Measurements from ENCODE around the gene DRD1. TPM values are rescaled to one million over a fixed set of nuclear protein-coding genes. Genes with fewer than 3 reads are reported as not detected.

Gene DRD1
- total RNA-seq, 1 donor from 2014 or later = 0.87 TPM

DNA sequence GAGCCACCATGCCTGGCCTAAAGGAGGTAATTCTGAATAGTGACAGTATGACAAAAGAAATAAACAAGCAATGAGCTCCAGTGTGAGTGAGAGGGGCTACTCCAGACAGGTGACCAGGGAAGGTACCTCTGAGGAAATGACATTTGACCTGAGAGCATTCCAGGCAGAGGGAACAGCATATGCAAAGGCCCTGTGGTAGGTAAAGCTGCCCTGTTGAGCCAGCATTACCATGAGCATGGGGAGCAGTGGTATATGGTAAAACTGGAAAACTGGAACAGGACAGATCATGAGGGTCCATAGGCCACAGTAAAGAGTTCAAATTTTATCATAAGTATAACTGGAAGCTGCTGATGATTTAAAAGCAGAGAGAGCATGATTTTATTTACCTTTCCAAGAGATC is 28.4 kb upstream of the DRD1 start:
- Mint-ChIP-seq H3K27ac (no peak overlapping the region), H3K4me3 (no peak overlapping the region), H3K36me3 (no peaks in the 10 kb centered on the region), H3K4me1 (ENCODE audit: unreplicated experiment) (peaks cover 14% of the 10 kb centered on the region), H3K27me3 (peaks cover 21% of the 10 kb centered on the region), H3K9me3 (no peaks in the 10 kb centered on the region)
- TF ChIP-seq, protein P1, sequence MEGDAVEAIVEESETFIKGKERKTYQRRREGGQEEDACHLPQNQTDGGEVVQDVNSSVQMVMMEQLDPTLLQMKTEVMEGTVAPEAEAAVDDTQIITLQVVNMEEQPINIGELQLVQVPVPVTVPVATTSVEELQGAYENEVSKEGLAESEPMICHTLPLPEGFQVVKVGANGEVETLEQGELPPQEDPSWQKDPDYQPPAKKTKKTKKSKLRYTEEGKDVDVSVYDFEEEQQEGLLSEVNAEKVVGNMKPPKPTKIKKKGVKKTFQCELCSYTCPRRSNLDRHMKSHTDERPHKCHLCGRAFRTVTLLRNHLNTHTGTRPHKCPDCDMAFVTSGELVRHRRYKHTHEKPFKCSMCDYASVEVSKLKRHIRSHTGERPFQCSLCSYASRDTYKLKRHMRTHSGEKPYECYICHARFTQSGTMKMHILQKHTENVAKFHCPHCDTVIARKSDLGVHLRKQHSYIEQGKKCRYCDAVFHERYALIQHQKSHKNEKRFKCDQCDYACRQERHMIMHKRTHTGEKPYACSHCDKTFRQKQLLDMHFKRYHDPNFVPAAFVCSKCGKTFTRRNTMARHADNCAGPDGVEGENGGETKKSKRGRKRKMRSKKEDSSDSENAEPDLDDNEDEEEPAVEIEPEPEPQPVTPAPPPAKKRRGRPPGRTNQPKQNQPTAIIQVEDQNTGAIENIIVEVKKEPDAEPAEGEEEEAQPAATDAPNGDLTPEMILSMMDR (conservative IDR thresholded peaks at IDR 0.05) = no peak
- no peak for DNase-seq (ENCODE audit: extremely low spot score, unreplicated experiment)

- Mint-ChIP-seq H3K4me1 (ENCODE audit: unreplicated experiment) (peaks cover 14% of the 10 kb centered on the region), H3K36me3 (no peaks in the 10 kb centered on the region), H3K27ac (no peak overlapping the region), H3K27me3 (peaks cover 25% of the 10 kb centered on the region), H3K9me3 (no peaks in the 10 kb centered on the region), H3K4me3 (no peak overlapping the region)
- DNase-seq (ENCODE audit: extremely low spot score, unreplicated experiment) = no peak
- TF ChIP-seq, protein P1 (conservative IDR thresholded peaks at IDR 0.05) = no peak
Observed at GRCh38 chr5:175471628-175472027, 27.6 kb upstream of the DRD1 start.

DNA sequence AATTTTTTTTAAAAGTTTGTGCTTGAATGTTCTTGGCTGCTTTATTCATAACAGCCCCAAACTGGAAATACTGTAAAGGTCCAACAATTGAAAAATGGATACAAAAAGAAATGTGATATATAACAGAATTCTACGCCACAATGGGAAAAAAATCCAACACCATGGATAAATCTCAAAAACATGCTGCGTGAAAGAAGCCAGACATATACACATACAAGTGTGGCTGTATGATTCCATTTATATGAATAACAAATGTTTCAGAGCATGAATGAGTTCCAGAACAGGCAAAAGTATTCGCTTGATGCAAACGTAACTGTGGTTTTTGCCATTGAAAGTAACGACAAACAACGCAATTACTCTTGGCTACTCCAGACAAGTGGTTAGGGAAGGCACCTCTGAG is 27.2 kb upstream of the DRD1 start:
- no peak overlapping the region for H3K4me3 Mint-ChIP-seq
- no peaks in the 10 kb centered on the region for H3K36me3 Mint-ChIP-seq
- TF ChIP-seq, protein P1 (conservative IDR thresholded peaks at IDR 0.05) = no peak
- no peaks in the 10 kb centered on the region for H3K9me3 Mint-ChIP-seq
- H3K4me1 Mint-ChIP-seq (ENCODE audit: unreplicated experiment) = peaks cover 14% of the 10 kb centered on the region
- no peak overlapping the region for H3K27ac Mint-ChIP-seq
- H3K27me3 Mint-ChIP-seq = peaks cover 21% of the 10 kb centered on the region
- no peak for DNase-seq (ENCODE audit: extremely low spot score, unreplicated experiment)

DNA sequence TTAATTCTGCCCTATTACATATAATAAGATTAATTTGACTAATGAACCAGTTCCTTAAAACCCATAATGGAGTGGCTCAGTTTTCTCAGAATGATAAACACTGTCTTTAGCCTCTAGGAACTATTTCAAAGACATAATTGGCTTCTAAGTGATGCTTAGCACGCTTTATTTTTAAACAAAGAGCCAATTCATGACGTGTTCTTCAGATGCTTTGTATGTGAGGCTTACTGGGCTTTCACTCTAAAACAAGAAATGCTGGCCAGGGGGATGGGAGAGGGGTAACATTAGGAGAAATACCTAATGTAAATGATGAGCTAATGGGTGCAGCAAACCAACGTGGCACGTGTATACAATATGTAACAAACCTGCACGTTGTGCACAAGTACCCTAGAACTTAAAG is 26.8 kb upstream of the DRD1 start:
- no peak overlapping the region for H3K4me3 Mint-ChIP-seq
- DNase-seq (ENCODE audit: extremely low spot score, unreplicated experiment) = no peak
- no peak overlapping the region for H3K27ac Mint-ChIP-seq
- H3K4me1 Mint-ChIP-seq (ENCODE audit: unreplicated experiment) = peaks cover 14% of the 10 kb centered on the region
- H3K36me3 Mint-ChIP-seq = no peaks in the 10 kb centered on the region
- H3K9me3 Mint-ChIP-seq = no peaks in the 10 kb centered on the region
- peaks cover 18% of the 10 kb centered on the region for H3K27me3 Mint-ChIP-seq
- TF ChIP-seq, protein P1 (conservative IDR thresholded peaks at IDR 0.05) = no peak

- TF ChIP-seq, protein P1 (conservative IDR thresholded peaks at IDR 0.05) = no peak
- H3K27me3 Mint-ChIP-seq = peaks cover 15% of the 10 kb centered on the region
- H3K9me3 Mint-ChIP-seq = no peaks in the 10 kb centered on the region
- H3K4me1 Mint-ChIP-seq (ENCODE audit: unreplicated experiment) = peaks cover 14% of the 10 kb centered on the region
- H3K27ac Mint-ChIP-seq = no peak overlapping the region
- DNase-seq (ENCODE audit: extremely low spot score, unreplicated experiment) = no peak
- no peaks in the 10 kb centered on the region for H3K36me3 Mint-ChIP-seq
- no peak overlapping the region for H3K4me3 Mint-ChIP-seq
Observed at GRCh38 chr5:175469916-175470315, 25.9 kb upstream of the DRD1 start.

DNA sequence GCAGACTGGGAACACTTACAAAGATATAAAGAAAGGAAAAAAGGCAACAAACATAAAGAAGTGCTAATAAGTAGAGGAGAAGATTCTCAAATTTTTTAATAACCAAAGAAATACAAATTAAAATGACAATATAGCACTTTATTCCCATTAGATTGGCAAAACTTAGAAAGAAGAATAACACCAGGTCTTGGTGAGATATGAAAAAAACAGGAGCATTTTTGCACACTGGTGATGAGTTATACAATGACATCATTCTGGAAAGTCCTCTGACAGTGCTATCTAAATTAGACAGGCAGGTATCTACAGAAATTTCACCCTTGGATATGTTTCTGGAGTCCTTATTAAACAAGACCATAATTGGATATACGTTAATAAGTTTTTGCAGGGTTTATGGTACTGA is 24.9 kb upstream of the DRD1 start:
- TF ChIP-seq, protein P1 (conservative IDR thresholded peaks at IDR 0.05) = no peak
- Mint-ChIP-seq H3K4me1 (ENCODE audit: unreplicated experiment) (peaks cover 19% of the 10 kb centered on the region), H3K27me3 (peaks cover 15% of the 10 kb centered on the region), H3K4me3 (no peak overlapping the region), H3K9me3 (no peaks in the 10 kb centered on the region), H3K36me3 (no peaks in the 10 kb centered on the region), H3K27ac (no peak overlapping the region)
- no peak for DNase-seq (ENCODE audit: extremely low spot score, unreplicated experiment)

Data from type B pancreatic cell (in vitro differentiated cells).